SK-N-SH (cell line): ENCODE data around the gene PLCB1. TPM values are rescaled to one million over a fixed set of nuclear protein-coding genes. Genes with fewer than 3 reads are reported as not detected.

ENCODE experiments used
- CTCF ChIA-PET: fragments of 300-600, 350-600 bp; formaldehyde crosslinking; extraction: SDS; loops from one replicate; lab custom pipeline; 2021; lab: Yijun Ruan, JAX
- POLR2A ChIA-PET: fragments of 350-600 bp; sonication (Branson Sonifier 250); formaldehyde crosslinking; extraction: SDS; loops from one replicate; lab custom pipeline; 2020; ENCODE audit warnings: antibody characterized with exemption, inconsistent platforms; lab: Yijun Ruan, JAX
- DNase-seq: peaks from one replicate; pipeline ENCODE4 v3.0.0; 2012
- H2AFZ ChIP-seq: fragments of 200-600 bp; sonication (generic); 2 replicates; pipeline ENCODE4 v1.8.1; 2016; ENCODE audit warnings: antibody characterized with exemption, mild to moderate bottlenecking, low read depth
- H3F3A ChIP-seq: fragments of 200-600 bp; sonication (generic); replicated peaks from 2 replicates; pipeline ENCODE3; 2016; ENCODE audit warnings: antibody characterized with exemption, mild to moderate bottlenecking; ENCODE audit not compliant: insufficient read depth
- H3K27ac ChIP-seq, 2 experiments: fragments of 200-500 bp in 1 of 2; fragments of 200-600 bp in 1 of 2; sonication (Bioruptor generic) in 1 of 2; sonication (generic), shearing (Covaris generic) in 1 of 2; 2 replicates each; pipeline versions ENCODE4 v1.5.1 to v1.6.1; 2014 to 2016; ENCODE audit warnings: low read depth in 2 of 2, inconsistent platforms in 1 of 2, low read length in 1 of 2, mild to moderate bottlenecking in 1 of 2, mixed read lengths in 1 of 2
- H3K27me3 ChIP-seq: fragments of 200-600 bp; sonication (generic), shearing (Covaris generic); 2 replicates; pipeline ENCODE4 v1.6.1; 2016; ENCODE audit warnings: mixed run types; ENCODE audit not compliant: insufficient read depth
- H3K36me3 ChIP-seq, 2 experiments: fragments of 200-500 bp in 1 of 2; fragments of 200-600 bp in 1 of 2; sonication (Bioruptor generic) in 1 of 2; sonication (generic) in 1 of 2; replicated peaks in 1 of 2; 2 replicates each; pipeline versions ENCODE3 to v1.5.1; 2014 to 2016; ENCODE audit warnings: low read length in 1 of 2, mild to moderate bottlenecking in 1 of 2; ENCODE audit not compliant: insufficient read depth in 2 of 2, control insufficient read depth in 1 of 2
- H3K4me1 ChIP-seq, 2 experiments: fragments of 200-500 bp in 1 of 2; fragments of 200-600 bp in 1 of 2; sonication (Bioruptor generic) in 1 of 2; sonication (generic), shearing (Covaris generic) in 1 of 2; 2 replicates each; pipeline versions ENCODE4 v1.5.1 to v1.6.1; 2014 to 2016; ENCODE audit warnings: low read depth in 1 of 2, low read length in 1 of 2, mixed run types in 1 of 2; ENCODE audit not compliant: insufficient read depth in 2 of 2, control insufficient read depth in 1 of 2
- H3K4me2 ChIP-seq: fragments of 200-600 bp; sonication (generic), shearing (Covaris generic); 2 replicates; pipeline ENCODE4 v1.6.1; 2017; ENCODE audit warnings: mixed run types
- H3K4me3 ChIP-seq, 2 experiments: fragments of 200-500 bp in 1 of 2; fragments of 200-600 bp in 1 of 2; sonication (Bioruptor generic) in 1 of 2; sonication (generic), shearing (Covaris generic) in 1 of 2; 2 replicates each; pipeline versions ENCODE4 v1.5.1 to v1.8.1; 2014 to 2016; ENCODE audit warnings: low read depth in 2 of 2, inconsistent platforms in 1 of 2, low read length in 1 of 2, mild to moderate bottlenecking in 1 of 2, mixed read lengths in 1 of 2, moderate library complexity in 1 of 2
- H3K79me2 ChIP-seq: fragments of 200-600 bp; sonication (generic); 2 replicates; pipeline ENCODE4 v1.8.1; 2017; ENCODE audit warnings: mild to moderate bottlenecking; ENCODE audit not compliant: insufficient read depth
- H3K9ac ChIP-seq: fragments of 200-600 bp; sonication (generic); 2 replicates; pipeline ENCODE4 v1.6.1; 2017; ENCODE audit warnings: mixed run types
- H3K9me2 ChIP-seq: fragments of 200-600 bp; sonication (generic); 2 replicates; pipeline ENCODE4 v1.6.1; 2017; ENCODE audit warnings: mixed run types
- H3K9me3 ChIP-seq: fragments of 200-600 bp; sonication (generic); 2 replicates; pipeline ENCODE4 v1.6.1; 2017; ENCODE audit warnings: mixed run types, mild to moderate bottlenecking, moderate library complexity
- H4K20me1 ChIP-seq: fragments of 200-600 bp; sonication (generic); 2 replicates; pipeline ENCODE4 v1.6.1; 2017; ENCODE audit warnings: mild to moderate bottlenecking, mixed run types; ENCODE audit not compliant: insufficient read depth
- ELF1 ChIP-seq: IDR thresholded peaks from 2 replicates; pipeline ENCODE4 v1.4.0; 2012
- FOSL2 ChIP-seq: IDR thresholded peaks from 2 replicates; pipeline ENCODE4 v1.4.0; 2012; ENCODE audit warnings: low read depth, mild to moderate bottlenecking, moderate library complexity, borderline replicate concordance
- FOXM1 ChIP-seq: IDR thresholded peaks from 2 replicates; pipeline ENCODE4 v1.4.0; 2012; ENCODE audit warnings: low read depth, mild to moderate bottlenecking
- GABPA ChIP-seq: IDR thresholded peaks from 2 replicates; pipeline ENCODE4 v1.4.0; 2012; ENCODE audit warnings: low read depth, mild to moderate bottlenecking
- IRF3 ChIP-seq: fragments of 150-350 bp; IDR thresholded peaks from 2 replicates; pipeline ENCODE4 v1.6.1; 2016; ENCODE audit warnings: mild to moderate bottlenecking, low read depth, low read length
- JUND ChIP-seq: IDR thresholded peaks from 2 replicates; pipeline ENCODE4 v1.4.0; 2012
- MAX ChIP-seq: IDR thresholded peaks from 2 replicates; pipeline ENCODE4 v1.4.0; 2012; ENCODE audit warnings: low read depth
- MEF2A ChIP-seq: IDR thresholded peaks from 2 replicates; pipeline ENCODE4 v1.4.0; 2012; ENCODE audit warnings: low read depth, borderline replicate concordance
- MXI1 ChIP-seq: IDR thresholded peaks from 2 replicates; pipeline ENCODE4 v1.6.1; 2012; ENCODE audit warnings: mild to moderate bottlenecking, low read depth, low read length, improper control_type of control experiment
- PBX3 ChIP-seq: IDR thresholded peaks from 2 replicates; pipeline ENCODE4; 2012
- RAD21 ChIP-seq: IDR thresholded peaks from 2 replicates; pipeline ENCODE4 v1.6.1; 2012; ENCODE audit warnings: mild to moderate bottlenecking, low read length
- REST ChIP-seq: IDR thresholded peaks from 2 replicates; pipeline ENCODE4 v1.6.1; 2012; ENCODE audit warnings: mild to moderate bottlenecking, low read depth, low read length, moderate library complexity
- RFX5 ChIP-seq: IDR thresholded peaks from 2 replicates; pipeline ENCODE4 v1.6.1; 2012; ENCODE audit warnings: mild to moderate bottlenecking, improper control_type of control experiment, low read length
- RXRA ChIP-seq: IDR thresholded peaks from 2 replicates; pipeline ENCODE4 v1.4.0; 2012; ENCODE audit warnings: low read depth, mild to moderate bottlenecking, borderline replicate concordance
- TEAD4 ChIP-seq: IDR thresholded peaks from 2 replicates; pipeline ENCODE4 v1.4.0; 2012; ENCODE audit warnings: mild to moderate bottlenecking, borderline replicate concordance; ENCODE audit not compliant: insufficient read depth
- USF1 ChIP-seq: IDR thresholded peaks from 2 replicates; pipeline ENCODE4 v1.4.0; 2012; ENCODE audit warnings: low read depth, borderline replicate concordance
- USF2 ChIP-seq: fragments of 150-350 bp; IDR thresholded peaks from 2 replicates; pipeline ENCODE4 v1.6.1; 2017; ENCODE audit warnings: antibody characterized with exemption, low read length, low read depth, borderline replicate concordance
- polyA plus RNA-seq, 3 experiments: library from polyadenylated mRNA; depleted of rRNA; stranded (reverse); fragments of >200 nt; gene quantifications; 2 replicates each; pipeline ENCODE4 v1.2.3, GENCODE V29; 2012

The PLCB1 gene
- polyA plus RNA-seq, 1 of the 3 experiments (the other 2 are of a cell fraction), result 10.5 TPM

GRCh38 chr20:8917084-8917483 is 785.0 kb downstream of the PLCB1 start:
- H3K4me3 ChIP-seq, result no peak overlapping the region
- no peaks in the 10 kb centered on the region for H3K9me3 ChIP-seq
- no peaks in the 10 kb centered on the region for H3K4me1 ChIP-seq
- no peaks in the 10 kb centered on the region for H3F3A ChIP-seq
- no peak overlapping the region for H3K9ac ChIP-seq
- H2AFZ ChIP-seq, result no peak overlapping the region
- H3K9me2 ChIP-seq, result no peaks in the 10 kb centered on the region
- H3K4me2 ChIP-seq, result no peak overlapping the region
- CTCF ChIA-PET, result interaction anchor here (1.3 kb wide), 2 partner anchors 63 to 167 kb away, joined by 3 read pairs; no protein-coding TSS in a partner anchor
- TF ChIP-seq RFX5 (no peak), ELF1 (no peak), MXI1 (no peak), JUND (no peak), USF1 (no peak), REST (no peak), GABPA (no peak), MAX (no peak), FOSL2 (no peak), MEF2A (no peak), FOXM1 (no peak), PBX3 (no peak), IRF3 (no peak), RAD21 (no peak), RXRA (no peak), USF2 (no peak), TEAD4 (no peak)
- DNase-seq, result no peak
- H3K36me3 ChIP-seq, result no peaks in the 10 kb centered on the region
- H4K20me1 ChIP-seq, result no peaks in the 10 kb centered on the region
- POLR2A ChIA-PET, result no interaction called here
- H3K27ac ChIP-seq, result no peak overlapping the region
- no peaks in the 10 kb centered on the region for H3K79me2 ChIP-seq
- no peaks in the 10 kb centered on the region for H3K27me3 ChIP-seq
